T-cell (primary cell): Measurements from ENCODE around the gene CDH4. TPM values are rescaled to one million over a fixed set of nuclear protein-coding genes. Genes with fewer than 3 reads are reported as not detected.

Source experiments
- ATAC-seq, 4 experiments: fragments of 200-7000 bp in 3 of 4; fragments of 150-1000 bp in 1 of 4; cut with Tn5 transposase; replicated peaks in 1 of 4; 1 replicate in 3 of 4; 2 replicates in 1 of 4; pipeline ENCODE4 v1.10.0; 2021; ENCODE audit warnings: moderate library complexity in 3 of 4, mild to moderate bottlenecking in 2 of 4, moderate number of reproducible peaks in 1 of 4
- CTCF ChIA-PET, 2 donors: fragments of 300-600 bp; sonication (Branson Sonifier 250); formaldehyde crosslinking; loops; one replicate each; lab custom pipeline; 2022; ENCODE audit warnings: antibody characterized with exemption in 2 of 2; lab: Charles Lee
- POLR2A ChIA-PET, 2 donors: fragments of 300-600 bp; sonication (Branson Sonifier 250); formaldehyde crosslinking; loops; one replicate each; lab custom pipeline; 2022; ENCODE audit warnings: antibody characterized with exemption in 2 of 2; lab: Charles Lee
- DNase-seq, 35 experiments: peaks; one replicate each; pipeline versions ENCODE4 v3.0.0 to v3.0.0-alpha.2; 2013 to 2023
- H3K27ac ChIP-seq: one replicate; pipeline ENCODE4 v1.5.1; 2013; ENCODE audit warnings: low read length
- H3K27me3 ChIP-seq, 2 experiments: replicated peaks in 1 of 2; 1 replicate in 1 of 2; 2 replicates in 1 of 2; pipeline versions ENCODE4 v1.6.1 to v1.7.0; 2013; ENCODE audit warnings: low read length in 1 of 2, mixed read lengths in 1 of 2; ENCODE audit not compliant: control insufficient read depth in 2 of 2, insufficient read depth in 2 of 2; ENCODE audit errors: extremely low read depth in 1 of 2
- H3K36me3 ChIP-seq, 2 donors: 1 replicate in 1 of 2; 2 replicates in 1 of 2; pipeline versions ENCODE4 v1.6.1 to v1.7.0; 2013; ENCODE audit warnings: low read length in 1 of 2; ENCODE audit not compliant: control insufficient read depth in 2 of 2, insufficient read depth in 1 of 2; ENCODE audit errors: extremely low read depth in 1 of 2
- H3K4me1 ChIP-seq, 2 experiments: 1 replicate in 1 of 2; 2 replicates in 1 of 2; pipeline versions ENCODE4 v1.6.1 to v1.7.0; 2013; ENCODE audit warnings: low read length in 2 of 2, mixed read lengths in 1 of 2; ENCODE audit not compliant: insufficient read depth in 2 of 2, control insufficient read depth in 1 of 2; ENCODE audit errors: extremely low read depth in 1 of 2
- H3K4me3 ChIP-seq, 2 donors: 1 replicate in 1 of 2; 2 replicates in 1 of 2; pipeline versions ENCODE4 v1.5.1 to v1.7.0; 2013; ENCODE audit warnings: mild to moderate bottlenecking in 2 of 2, low read length in 1 of 2, moderate library complexity in 1 of 2; ENCODE audit not compliant: control insufficient read depth in 1 of 2; ENCODE audit errors: extremely low read depth in 1 of 2
- H3K9me3 ChIP-seq: 2 replicates; pipeline ENCODE4 v1.7.0; 2013
- H3K27ac Mint-ChIP-seq, 2 donors: one replicate each; pipeline ENCODE4 v1.8.0; 2020 to 2021; ENCODE audit warnings: mild to moderate bottlenecking in 2 of 2, mixed read lengths in 2 of 2
- H3K27me3 Mint-ChIP-seq, 2 donors: one replicate each; pipeline ENCODE4 v1.8.0; 2021 to 2022; ENCODE audit warnings: mixed read lengths in 2 of 2
- H3K36me3 Mint-ChIP-seq: one replicate; pipeline ENCODE4 v1.8.0; 2021; ENCODE audit warnings: mixed read lengths
- H3K4me1 Mint-ChIP-seq, 3 donors: one replicate each; pipeline ENCODE4 v1.8.0; 2020 to 2022; ENCODE audit warnings: mixed read lengths in 3 of 3, mild to moderate bottlenecking in 1 of 3
- H3K4me3 Mint-ChIP-seq, 3 donors: one replicate each; pipeline ENCODE4 v1.8.0; 2020 to 2022; ENCODE audit warnings: mild to moderate bottlenecking in 3 of 3, mixed read lengths in 3 of 3, moderate library complexity in 3 of 3
- H3K9me3 Mint-ChIP-seq, 3 donors: one replicate each; pipeline ENCODE4 v1.8.0; 2020 to 2022; ENCODE audit warnings: mixed read lengths in 3 of 3
- WGBS: methylation state at CpG from one replicate; pipeline ENCODE4 v1.1.5; 2013; ENCODE audit warnings: missing lambda C conversion rate; ENCODE audit not compliant: insufficient coverage; 5-methylcytosine and 5-hydroxymethylcytosine counted together
- total RNA-seq, 35 experiments: library from RNA in 6 of 35; stranded (reverse) in 6 of 35; fragments of 120-200 nt in 1 of 35; gene quantifications; one replicate each; pipeline versions ENCODE4 v1.2.1 to v1.2.4 and lab custom pipeline; 2013 to 2026

Gene CDH4
- total RNA-seq, 5 donors from 2014 or later (not counting 1 experiment from before 2014, with no cell fraction given): 0.06 to 0.64 (median 0.14) TPM

DNA sequence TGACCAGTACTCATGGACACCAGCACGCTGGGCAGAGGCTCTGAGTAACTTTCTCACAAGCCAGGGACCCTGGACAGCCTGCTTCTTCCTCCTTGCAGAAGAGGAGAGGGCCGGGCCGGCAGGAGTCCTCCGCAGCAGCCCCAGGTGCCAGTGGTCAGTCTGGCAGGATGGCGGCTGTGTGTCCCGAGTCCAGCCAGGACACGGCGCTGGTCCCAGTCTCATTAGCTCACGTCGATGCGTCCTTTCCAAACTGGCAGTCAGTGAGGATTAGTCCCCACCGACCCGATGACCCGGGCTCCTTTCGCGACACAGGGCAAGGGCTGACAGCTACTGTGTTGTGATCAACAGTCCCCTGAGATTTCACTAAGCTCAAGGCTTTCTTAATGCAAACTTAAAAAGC, 546.6 kb downstream of the CDH4 start:
- Histone ChIP-seq H3K4me1 (no peaks in the 10 kb centered on the region), H3K4me3 (no peak overlapping the region), H3K27ac (no peak overlapping the region), H3K9me3 (no peaks in the 10 kb centered on the region), H3K36me3 (no peaks in the 10 kb centered on the region), H3K27me3 (peaks cover 0 to 28% of the 10 kb centered on the region in 2 experiments)
- ChIA-PET POLR2A (no interaction called here), CTCF (no interaction called here)
- peaks cover 0 to 11% of the 10 kb centered on the region in 2 donors for H3K27me3 Mint-ChIP-seq
- no peak overlapping the region for H3K4me3 Mint-ChIP-seq
- no peaks in the 10 kb centered on the region for H3K36me3 Mint-ChIP-seq
- DNase-seq: no peak
- no peaks in the 10 kb centered on the region for H3K9me3 Mint-ChIP-seq
- H3K4me1 Mint-ChIP-seq: peaks cover 0 to 4% (median 2%) of the 10 kb centered on the region in 3 donors
- no peak overlapping the region for H3K27ac Mint-ChIP-seq
- WGBS: 89% methylated on average over 11 of the region's 16 CpGs
- no peak for ATAC-seq

DNA sequence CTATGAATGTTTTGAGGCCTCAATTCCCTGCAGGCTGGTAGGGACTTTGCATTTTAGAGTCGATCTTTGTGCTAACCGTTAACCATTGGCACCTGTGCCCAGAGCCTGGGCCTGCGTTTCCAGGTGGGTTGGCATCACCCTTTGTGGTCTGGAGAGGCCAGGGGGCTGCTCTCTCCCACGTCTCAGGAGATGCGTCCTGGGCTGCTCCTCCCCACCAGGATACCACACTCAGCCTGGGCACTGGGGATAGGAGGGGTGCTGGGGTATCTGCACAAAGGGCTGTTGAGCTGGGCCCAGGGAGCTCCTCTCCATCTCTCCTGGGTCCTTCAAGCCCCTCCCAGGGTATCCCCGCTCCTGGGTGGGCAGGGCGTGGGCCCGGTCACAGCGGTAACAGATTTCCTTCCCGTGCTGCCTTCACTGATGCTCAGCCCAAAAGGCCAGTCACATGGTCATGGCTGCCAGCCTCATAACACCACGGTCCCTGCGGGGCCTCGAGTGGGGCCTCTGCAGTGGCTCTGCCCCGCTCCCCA, 547.4 kb downstream of the CDH4 start:
- peaks cover 0 to 32% of the 10 kb centered on the region in 2 experiments for H3K27me3 ChIP-seq
- H3K4me1 ChIP-seq: no peaks in the 10 kb centered on the region
- peaks cover 0 to 4% (median 2%) of the 10 kb centered on the region in 3 donors for H3K4me1 Mint-ChIP-seq
- H3K27ac Mint-ChIP-seq: no peak overlapping the region
- no peaks in the 10 kb centered on the region for H3K36me3 Mint-ChIP-seq
- ATAC-seq (no peak), DNase-seq (no peak)
- H3K4me3 Mint-ChIP-seq: no peak overlapping the region
- no peaks in the 10 kb centered on the region for H3K9me3 Mint-ChIP-seq
- CTCF ChIA-PET: no interaction called here
- peaks cover under 1 to 13% of the 10 kb centered on the region in 2 donors for H3K27me3 Mint-ChIP-seq
- no peaks in the 10 kb centered on the region for H3K9me3 ChIP-seq
- H3K4me3 ChIP-seq: no peak overlapping the region
- H3K36me3 ChIP-seq: no peaks in the 10 kb centered on the region
- H3K27ac ChIP-seq: no peak overlapping the region
- 85% methylated on average over 11 of the region's 14 CpGs for WGBS
- POLR2A ChIA-PET: no interaction called here

DNA sequence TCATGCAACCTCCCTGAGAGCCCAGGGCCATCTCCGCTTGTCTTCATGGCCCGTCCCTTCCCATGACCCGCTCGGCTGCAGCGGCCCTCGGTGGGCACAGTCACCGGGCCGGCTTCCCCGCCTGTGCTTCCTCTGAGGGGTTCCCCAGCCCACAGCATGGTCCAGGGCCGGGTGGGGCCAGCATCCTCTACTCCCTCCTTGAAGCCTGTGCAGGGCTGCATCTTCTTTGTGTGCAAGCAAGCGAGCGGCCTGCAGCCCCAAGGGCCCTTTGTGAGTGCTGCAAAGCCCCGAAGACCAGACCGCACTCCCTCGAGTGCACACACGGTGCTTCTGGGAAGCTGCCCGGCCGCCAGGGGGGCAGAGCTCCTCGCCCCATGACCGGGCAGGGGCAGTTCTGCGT, 547.9 kb downstream of the CDH4 start:
- peaks cover 0 to 4% (median 2%) of the 10 kb centered on the region in 3 donors for H3K4me1 Mint-ChIP-seq
- ATAC-seq (no peak), DNase-seq (no peak)
- H3K36me3 ChIP-seq: no peaks in the 10 kb centered on the region
- H3K9me3 Mint-ChIP-seq: no peaks in the 10 kb centered on the region
- ChIA-PET CTCF (no interaction called here), POLR2A (no interaction called here)
- H3K27me3 Mint-ChIP-seq: peaks cover 3 to 17% of the 10 kb centered on the region in 2 donors
- H3K27me3 ChIP-seq: peaks cover 0 to 32% of the 10 kb centered on the region in 2 experiments
- no peaks in the 10 kb centered on the region for H3K36me3 Mint-ChIP-seq
- H3K4me1 ChIP-seq: no peaks in the 10 kb centered on the region
- no peaks in the 10 kb centered on the region for H3K9me3 ChIP-seq
- WGBS: 86% methylated on average over 20 of the region's 21 CpGs
- H3K27ac Mint-ChIP-seq: no peak overlapping the region
- H3K27ac ChIP-seq: no peak overlapping the region
- H3K4me3 ChIP-seq: no peak overlapping the region
- no peak overlapping the region for H3K4me3 Mint-ChIP-seq

DNA sequence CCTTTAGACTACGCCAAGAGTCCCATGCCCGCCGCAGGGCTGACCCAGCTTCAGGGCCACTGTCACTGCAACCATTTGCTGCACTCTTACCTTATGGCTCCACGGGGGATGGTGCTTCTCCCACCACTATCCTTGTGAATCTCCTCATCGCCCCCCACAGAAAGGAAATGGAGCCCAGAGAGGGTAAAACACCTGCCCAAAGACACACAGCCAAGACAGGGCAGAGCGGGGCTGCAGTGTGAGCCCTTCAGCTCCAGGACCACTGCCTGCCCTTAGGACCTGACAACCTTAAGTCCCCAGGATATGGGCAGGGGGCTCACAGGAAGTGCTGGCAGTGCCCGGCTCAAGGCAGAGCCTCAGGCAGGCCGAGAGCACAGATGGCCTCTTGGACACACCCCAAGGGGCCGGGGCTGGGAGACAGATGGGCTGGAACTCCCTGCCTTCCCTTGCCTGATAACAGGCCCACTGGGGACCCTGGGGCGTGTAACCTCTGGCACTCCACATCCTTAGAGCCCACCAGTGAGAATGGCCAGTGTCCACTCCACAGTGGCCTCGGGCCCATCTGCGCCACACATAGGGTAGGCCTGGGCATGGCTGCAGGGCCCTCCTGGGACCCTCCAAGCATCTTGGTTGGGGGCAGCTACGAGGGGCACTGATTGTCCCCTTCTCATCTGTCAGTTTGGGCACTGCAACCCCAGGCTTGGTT, 548.5 kb downstream of the CDH4 start:
- no peaks in the 10 kb centered on the region for H3K9me3 ChIP-seq
- ChIA-PET CTCF (no interaction called here), POLR2A (no interaction called here)
- Mint-ChIP-seq H3K9me3 (no peaks in the 10 kb centered on the region), H3K4me1 (peaks cover 0 to 4% (median 2%) of the 10 kb centered on the region in 3 donors), H3K36me3 (no peaks in the 10 kb centered on the region), H3K27me3 (peaks cover 3 to 15% of the 10 kb centered on the region in 2 donors), H3K27ac (no peak overlapping the region), H3K4me3 (no peak overlapping the region)
- ATAC-seq (no peak), DNase-seq (no peak)
- peaks cover 0 to 32% of the 10 kb centered on the region in 2 experiments for H3K27me3 ChIP-seq
- no peak overlapping the region for H3K27ac ChIP-seq
- WGBS: 79% methylated on average over 11 of the region's 13 CpGs
- no peaks in the 10 kb centered on the region for H3K36me3 ChIP-seq
- H3K4me3 ChIP-seq: no peak overlapping the region
- no peaks in the 10 kb centered on the region for H3K4me1 ChIP-seq

DNA sequence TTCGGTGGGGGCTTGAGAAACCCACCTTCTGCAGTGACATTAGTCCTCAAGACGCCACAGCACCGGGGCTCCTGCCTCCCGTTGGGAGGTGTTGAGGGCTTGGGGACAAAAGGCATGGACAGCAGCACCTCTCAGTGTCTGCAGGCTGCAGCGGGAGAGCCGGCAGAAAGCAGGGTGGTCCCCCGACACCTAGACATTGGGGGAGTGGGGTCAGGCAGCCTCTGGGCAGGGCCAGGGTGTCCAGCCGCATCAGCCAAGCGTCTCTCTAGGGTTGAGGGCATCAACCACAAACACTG, 549.0 kb downstream of the CDH4 start:
- Mint-ChIP-seq H3K4me1 (peaks cover 0 to 4% (median 2%) of the 10 kb centered on the region in 3 donors), H3K4me3 (no peak overlapping the region), H3K36me3 (no peaks in the 10 kb centered on the region), H3K27ac (no peak overlapping the region), H3K27me3 (peaks cover 3 to 15% of the 10 kb centered on the region in 2 donors), H3K9me3 (no peaks in the 10 kb centered on the region)
- POLR2A ChIA-PET: no interaction called here
- no peak for DNase-seq
- 89% methylated on average over 7 of the region's 9 CpGs for WGBS
- no peak overlapping the region for H3K4me3 ChIP-seq
- CTCF ChIA-PET: no interaction called here
- H3K27me3 ChIP-seq: peaks cover 0 to 36% of the 10 kb centered on the region in 2 experiments
- no peak overlapping the region for H3K27ac ChIP-seq
- no peaks in the 10 kb centered on the region for H3K4me1 ChIP-seq
- H3K36me3 ChIP-seq: no peaks in the 10 kb centered on the region
- no peaks in the 10 kb centered on the region for H3K9me3 ChIP-seq
- ATAC-seq: no peak

DNA sequence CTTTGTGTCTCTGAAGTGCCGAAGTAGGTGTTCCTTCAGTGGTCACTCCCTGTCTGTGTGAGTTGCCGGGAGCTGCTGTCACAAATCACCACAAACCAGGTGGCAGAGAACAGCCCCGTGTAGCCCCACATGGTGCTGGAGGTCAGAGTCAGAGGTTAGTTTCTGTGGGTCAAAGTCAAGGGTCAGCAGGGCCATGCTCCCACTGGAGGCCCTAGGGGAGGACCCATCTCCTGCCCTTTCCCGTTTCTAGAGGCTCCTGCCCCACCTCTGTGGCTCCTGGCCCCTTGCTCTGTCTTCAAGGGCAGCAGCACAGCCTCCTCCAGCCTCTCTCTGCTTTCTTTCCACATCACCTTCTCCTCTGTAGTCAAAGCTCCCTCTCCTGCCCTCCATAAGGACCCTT, 549.4 kb downstream of the CDH4 start:
- no peak overlapping the region for H3K27ac ChIP-seq
- no peak overlapping the region for H3K4me3 Mint-ChIP-seq
- peaks cover 0 to 36% of the 10 kb centered on the region in 2 experiments for H3K27me3 ChIP-seq
- H3K4me1 Mint-ChIP-seq: peaks cover 0 to 4% (median 2%) of the 10 kb centered on the region in 3 donors
- DNase-seq (no peak), ATAC-seq (no peak)
- peaks cover 3 to 15% of the 10 kb centered on the region in 2 donors for H3K27me3 Mint-ChIP-seq
- no peaks in the 10 kb centered on the region for H3K36me3 ChIP-seq
- no peaks in the 10 kb centered on the region for H3K9me3 Mint-ChIP-seq
- no peaks in the 10 kb centered on the region for H3K4me1 ChIP-seq
- no peaks in the 10 kb centered on the region for H3K36me3 Mint-ChIP-seq
- WGBS: 57% methylated on average over 2 of the region's 4 CpGs
- no peaks in the 10 kb centered on the region for H3K9me3 ChIP-seq
- CTCF ChIA-PET: no interaction called here
- POLR2A ChIA-PET: no interaction called here
- no peak overlapping the region for H3K27ac Mint-ChIP-seq
- H3K4me3 ChIP-seq: no peak overlapping the region
